Left cardiac atrium (tissue), 4 donors: ENCODE measurements around the gene CFAP141. TPM values are rescaled to one million over a fixed set of nuclear protein-coding genes. Genes with fewer than 3 reads are reported as not detected.
"Not testable (repeated sequence)": the region's sequence is repeated elsewhere in the genome, so short reads cannot be mapped to it uniquely, and the experiment has no call there.

ENCODE experiments used
- ATAC-seq, 2 donors: fragments of 200-7000 bp; cut with Tn5 transposase; one replicate each; pipeline ENCODE4 v1.9.1; 2020; ENCODE audit warnings: mild to moderate bottlenecking in 2 of 2, moderate library complexity in 2 of 2
- DNase-seq: peaks from one replicate; pipeline ENCODE4 v3.0.0-alpha.2; 2020
- intact Hi-C, 2 donors: fragments of 100-400 bp; cut with DNase I; formaldehyde crosslinking; loops; one replicate each; pipeline versions ENCODE4 v1.14.1 to v1.15.1; 2022 to 2023
- long read RNA-seq: library from polyadenylated mRNA; unstranded; transcript quantifications from one replicate; pipeline ENCODE4 v2.0.0, GENCODE V29; 2021
- total RNA-seq, 2 donors: library from RNA; stranded (reverse); fragmentation: NEBNext Ultra II Directional; extraction: Animal tissue kit (Norgen Biotek cat#: 25700); gene quantifications; one replicate each; pipeline ENCODE4 v1.2.1, GENCODE V29; 2021
- donor health status: DM: no; HTN: yes; CAD: no.
- donor health status: DM: no; HTN: yes; CAD: no; lungs with severe emphysema.
- donor health status: DM: yes; HTN: yes; CAD: no.
- donor health status: Dilated cardiomyopathy.

CFAP141 gene
- total RNA-seq, result not detected
- long read RNA-seq, result 0 reads

DNA sequence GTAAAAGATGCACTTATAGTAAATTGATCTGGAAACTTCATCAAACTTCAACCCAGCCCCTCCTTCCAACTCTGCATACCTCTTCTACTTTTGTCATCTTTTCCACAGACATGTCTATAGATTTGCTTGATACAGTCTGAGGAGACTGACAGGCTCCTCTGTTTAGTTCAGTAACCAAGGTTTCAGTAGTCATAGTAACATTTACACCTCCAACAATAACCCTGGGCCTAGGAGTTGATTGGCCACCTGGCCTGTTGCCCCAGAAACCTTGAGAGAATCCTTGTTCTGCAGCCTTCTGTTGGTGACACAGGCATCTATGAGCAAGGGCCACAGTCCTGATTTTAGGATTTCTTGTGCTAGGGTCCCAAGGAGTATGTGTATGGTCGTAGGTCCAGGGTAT is at the start of gene CFAP141:
Gene CFAP141 (minus strand): TSS at position 138 of the 400 bp plus-strand sequence. CDS start 26 bp downstream, at position 112.
- ATAC-seq (no peak), DNase-seq (no peak)
- intact Hi-C loops, result no loop called here

- ATAC-seq, result no peak
- intact Hi-C loops, result no loop called here
- no peak for DNase-seq
These were observed 47.5 kb upstream of the CFAP141 start for GRCh38 chr1:154253671-154254070.

GRCh38 chr1:154241703-154242351 is 35.7 kb upstream of the CFAP141 start:
- no peak for ATAC-seq
- intact Hi-C loops, result no loop called here
- no peak for DNase-seq

GRCh38 chr1:154240294-154240833 is 34.2 kb upstream of the CFAP141 start:
- DNase-seq (no peak), ATAC-seq (no peak)
- intact Hi-C loops, result no loop called here

DNA sequence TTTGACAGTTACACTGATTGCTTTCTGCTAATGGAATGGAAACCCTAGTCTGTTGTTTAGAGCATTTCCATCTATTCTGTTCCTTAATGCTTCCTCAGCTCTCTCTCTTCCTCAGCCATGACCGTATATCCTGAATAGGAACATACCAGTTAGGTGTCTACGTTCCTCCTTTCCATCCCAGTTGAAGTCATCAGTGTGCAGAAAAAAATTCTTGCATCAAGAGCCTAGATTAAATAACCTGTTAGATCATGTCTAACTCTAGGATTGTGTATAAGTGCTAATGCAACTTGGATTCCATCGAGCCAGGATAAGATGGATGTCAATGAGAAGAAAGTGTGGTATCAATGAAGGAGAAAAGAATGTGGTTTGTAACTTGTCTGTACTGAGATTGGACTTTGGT is 33.4 kb upstream of the CFAP141 start:
- no peak for DNase-seq
- intact Hi-C loops, result no loop called here
- ATAC-seq, result no peak

- DNase-seq, result no peak
- intact Hi-C loops, result no loop called here
- no peak for ATAC-seq
These were observed 31.9 kb upstream of the CFAP141 start for GRCh38 chr1:154237880-154238506.

DNA sequence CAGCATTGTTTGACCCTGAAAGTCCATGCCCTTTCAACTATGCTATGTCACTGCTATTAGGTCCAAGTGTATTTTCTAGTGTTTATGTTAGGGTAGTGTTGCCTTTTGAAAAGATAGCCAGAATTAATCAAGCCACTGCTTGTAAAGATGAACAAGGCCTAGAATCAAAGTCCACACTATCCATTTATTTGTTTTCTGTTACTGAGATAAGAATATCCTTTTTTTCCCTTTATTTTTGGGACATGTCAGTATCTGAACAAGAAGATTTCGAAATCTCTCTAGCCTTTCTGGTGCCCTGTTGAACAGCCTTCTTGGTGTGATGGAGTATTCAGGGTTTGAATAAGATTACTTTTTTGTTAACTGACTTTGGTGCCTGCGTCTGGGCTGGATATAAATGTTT is 31.3 kb upstream of the CFAP141 start:
- DNase-seq, result no peak
- no peak for ATAC-seq
- intact Hi-C loops, result no loop called here

DNA sequence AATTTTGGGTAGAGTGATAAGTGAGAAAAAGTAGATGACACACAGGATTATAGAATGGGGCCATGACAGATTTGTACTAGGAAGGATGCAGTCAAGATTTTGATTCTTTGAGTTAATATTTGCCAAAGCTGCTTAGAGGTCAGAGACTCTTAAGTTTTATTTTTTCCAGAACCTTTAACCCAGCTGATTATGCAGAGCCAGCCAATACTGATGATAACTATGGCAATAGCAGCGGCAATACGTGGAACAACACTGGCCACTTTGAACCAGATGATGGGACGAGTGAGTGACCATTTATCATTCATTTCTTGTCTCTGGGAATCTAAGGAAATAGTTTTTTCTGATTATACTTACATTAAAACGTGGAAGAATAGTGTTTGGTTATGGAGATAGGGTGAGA is 30.7 kb upstream of the CFAP141 start:
- DNase-seq, result no peak
- intact Hi-C loops, result no loop called here
- peak in 1 of 2 donors; percentile 41 for ATAC-seq

DNA sequence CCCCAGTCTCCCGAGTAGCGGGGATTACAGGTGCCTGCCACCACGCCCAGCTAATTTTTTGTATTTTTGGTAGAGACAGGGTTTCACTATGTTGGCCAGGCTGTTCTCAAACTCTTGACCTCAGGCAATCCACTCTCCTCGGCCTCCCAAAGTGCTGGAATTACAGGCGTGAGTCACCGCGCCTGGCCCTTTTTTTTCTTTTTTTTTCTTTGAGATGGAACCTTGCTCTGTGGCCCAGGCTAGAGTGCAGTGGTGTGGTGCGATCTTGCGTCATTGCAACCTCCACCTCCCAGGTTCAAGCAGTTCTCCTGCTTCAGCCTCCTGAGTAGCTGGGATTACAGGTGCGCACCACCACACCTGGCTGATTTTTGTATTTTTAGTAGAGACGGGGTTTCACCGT is 27.0 kb upstream of the CFAP141 start:
- ATAC-seq, DNase-seq, intact Hi-C loops: not testable (repeated sequence)

- intact Hi-C loops, ATAC-seq, DNase-seq: not testable (repeated sequence)
These were observed 25.0 kb upstream of the CFAP141 start for GRCh38 chr1:154231112-154231511.

DNA sequence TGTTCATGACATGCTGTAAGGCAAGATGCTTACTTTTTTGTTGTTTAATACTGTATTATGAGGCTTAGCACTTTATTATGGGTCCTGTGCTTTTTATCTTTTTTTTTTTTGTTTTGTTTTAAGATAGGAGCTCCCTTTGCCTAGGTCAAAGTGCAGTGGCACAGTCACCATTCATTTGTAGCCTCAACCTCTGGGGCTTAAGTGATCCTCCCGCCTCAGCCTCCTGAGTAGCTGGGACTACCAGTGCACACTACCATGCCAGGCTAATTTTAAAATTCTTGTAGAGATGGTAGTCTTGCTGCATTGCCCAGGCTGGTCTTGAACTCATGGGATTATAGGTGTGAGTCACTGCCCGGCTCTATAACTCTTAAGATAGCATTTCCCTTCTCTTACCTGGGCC is 19.2 kb upstream of the CFAP141 start:
- intact Hi-C loops, result no loop called here
- no peak for ATAC-seq
- DNase-seq, result no peak

DNA sequence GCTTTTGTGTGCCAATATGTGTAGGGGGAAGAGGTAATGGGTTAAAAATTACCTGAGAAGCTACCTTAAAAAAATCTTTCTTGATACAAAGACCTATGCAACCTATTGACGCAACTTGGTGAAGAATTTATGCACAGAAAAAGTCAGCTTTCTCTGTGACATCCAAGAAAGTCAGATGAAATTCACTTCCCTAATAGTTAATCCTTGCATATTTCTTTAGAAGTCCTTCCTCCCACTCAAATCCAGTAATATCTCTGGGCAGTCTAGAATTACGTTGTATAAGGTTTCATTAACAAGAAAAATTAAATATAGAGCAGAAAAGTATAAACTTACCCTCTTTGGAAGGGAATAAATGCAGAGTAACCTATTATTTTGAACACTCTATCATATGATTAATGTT is 17.5 kb upstream of the CFAP141 start:
- no peak for DNase-seq
- intact Hi-C loops, result no loop called here
- no peak for ATAC-seq

- ATAC-seq, result no peak
- intact Hi-C loops, result no loop called here
- DNase-seq, result no peak
These were observed 16.8 kb upstream of the CFAP141 start for GRCh38 chr1:154222918-154223317.

DNA sequence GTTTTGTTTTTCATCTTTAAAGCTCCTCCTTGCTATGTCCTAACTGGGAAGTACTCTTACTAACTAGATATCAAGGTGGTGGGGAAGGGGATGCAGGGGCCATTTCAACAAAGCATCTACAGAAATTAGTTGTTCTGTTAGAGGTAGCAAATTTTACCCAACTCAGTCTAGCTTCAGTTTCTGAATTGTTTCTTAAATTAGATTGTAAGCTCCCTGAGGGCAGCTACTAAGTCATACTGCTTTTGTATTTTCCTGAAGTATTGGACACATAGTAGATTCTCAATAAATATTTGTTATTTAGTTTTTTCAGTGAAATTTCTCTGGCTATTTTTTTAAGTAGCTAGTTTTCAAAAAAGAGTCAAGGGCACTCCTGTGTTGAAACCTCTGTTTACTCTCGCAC is 16.4 kb upstream of the CFAP141 start:
- no peak for DNase-seq
- ATAC-seq, result no peak
- intact Hi-C loops, result no loop called here

DNA sequence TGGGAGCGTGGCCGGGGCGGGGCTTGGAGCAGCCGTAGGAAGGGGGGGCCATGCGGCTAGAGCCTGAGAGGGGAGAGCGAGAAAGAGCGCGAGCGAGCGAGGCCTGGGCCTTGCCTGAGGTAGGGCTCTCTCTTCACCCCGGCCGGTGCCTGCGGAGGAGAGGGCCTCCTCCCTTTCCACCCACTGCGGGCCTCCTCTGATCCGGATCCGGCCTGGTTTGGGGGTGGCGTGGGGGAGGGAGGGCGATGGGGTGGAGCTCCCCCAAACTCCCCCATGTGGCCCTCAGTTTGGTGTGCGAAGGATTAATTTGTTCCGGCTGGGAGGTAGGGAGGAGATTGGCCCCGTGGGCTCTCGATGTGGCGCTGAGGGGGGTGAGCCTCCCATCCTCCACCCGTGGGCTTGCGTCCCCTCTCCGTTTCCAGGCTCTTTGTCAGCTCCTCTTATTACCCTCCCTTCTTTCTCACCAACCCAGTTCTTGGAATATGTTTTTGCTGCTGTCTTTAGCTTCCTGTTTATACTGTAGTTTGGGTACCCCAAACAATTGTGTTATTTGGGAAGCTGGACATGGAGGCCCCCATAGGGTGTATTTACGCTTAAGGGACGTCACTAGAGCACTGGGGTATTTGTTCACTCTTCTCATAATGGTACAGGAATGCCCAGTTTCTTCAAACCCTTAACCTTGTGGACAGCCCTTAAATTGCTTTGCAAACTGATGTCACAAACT is 15.3 kb upstream of the CFAP141 start:
- DNase-seq (peak; percentile 68), ATAC-seq (peak; percentile 27 to 64)
- intact Hi-C loops, result no loop called here

DNA sequence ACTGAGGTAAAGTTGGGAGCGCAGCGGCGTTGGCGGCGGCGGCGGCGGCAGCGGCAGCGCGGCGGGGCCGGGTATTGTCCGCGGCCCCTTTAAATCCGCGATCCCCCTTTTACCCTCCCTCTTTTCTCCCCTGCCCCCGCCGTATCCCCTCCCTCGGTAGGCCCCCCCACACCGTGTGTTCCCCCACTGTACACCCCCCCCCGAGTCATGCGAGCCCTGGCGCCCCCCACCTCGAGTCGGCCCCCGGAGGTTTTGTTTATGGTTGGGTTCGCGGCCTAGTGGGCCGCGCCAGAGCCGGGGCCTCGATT is 14.8 kb upstream of the CFAP141 start:
- intact Hi-C loops, result no loop called here
- ATAC-seq (no peak), DNase-seq (no peak)

- peak; percentile 100 for DNase-seq
- peak; percentile 96 to 98 for ATAC-seq
- intact Hi-C loops, result no loop called here
These were observed 14.2 kb upstream of the CFAP141 start, which contains the start of gene UBAP2L for GRCh38 chr1:154220071-154220969. TSS of gene UBAP2L (plus strand) at chr1:154220955. CDS start at chr1:154225124, 4,169 bp downstream.

DNA sequence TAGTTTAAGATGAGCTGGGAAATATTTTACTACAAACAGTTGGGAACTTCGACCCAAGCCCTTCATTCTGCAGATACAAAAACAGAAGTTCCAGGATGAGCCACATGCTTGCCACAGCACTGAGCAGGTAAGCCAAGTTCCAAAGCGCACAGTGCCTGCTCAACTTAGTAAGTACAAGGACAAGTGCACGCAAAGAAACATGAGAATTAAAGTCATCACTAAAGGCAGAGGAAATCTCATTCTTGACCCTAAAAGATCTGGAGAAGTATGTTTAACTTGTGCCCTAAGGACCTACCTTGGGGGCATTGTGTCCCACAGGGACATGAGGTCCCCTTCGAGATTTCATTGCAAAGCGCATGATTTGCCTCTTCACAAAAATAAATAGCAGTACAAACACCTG is 13.4 kb upstream of the CFAP141 start:
- DNase-seq (no peak), ATAC-seq (no peak)
- intact Hi-C loops, result no loop called here

GRCh38 chr1:154218545-154218944 is 12.4 kb upstream of the CFAP141 start:
- no peak for ATAC-seq
- intact Hi-C loops, result no loop called here
- DNase-seq, result no peak
